GM23338 (cell line): ENCODE results near the gene PPP1CA. TPM values are rescaled to one million over a fixed set of nuclear protein-coding genes. Genes with fewer than 3 reads are reported as not detected.
A peak's percentile ranks its signal among the peaks of the same experiment; 100 is the strongest.

ENCODE experiments used
- ATAC-seq: fragments of 200-7000 bp; cut with Tn5 transposase; 3 replicates; pipeline ENCODE4 v1.9.1; 2020
- DNase-seq: peaks from one replicate; pipeline ENCODE4 v3.0.0-alpha.2; 2015; ENCODE audit warnings: low spot score
- H2AFZ ChIP-seq: fragments of 200-600 bp; sonication (generic); 2 replicates; pipeline ENCODE4 v1.8.0; 2016; ENCODE audit warnings: antibody characterized with exemption, mild to moderate bottlenecking, moderate library complexity
- H3F3A ChIP-seq: fragments of 200-600 bp; sonication (generic); replicated peaks from 2 replicates; pipeline ENCODE4 v1.8.0; 2017; ENCODE audit warnings: antibody characterized with exemption, mixed run types, low read depth
- H3K27ac ChIP-seq: fragments of 200-600 bp; sonication (generic); 2 replicates; pipeline ENCODE4 v1.6.1; 2016; ENCODE audit warnings: low read depth
- H3K27me3 ChIP-seq: fragments of 200-600 bp; sonication (generic); 2 replicates; pipeline ENCODE4 v1.8.0; 2016; ENCODE audit warnings: mild to moderate bottlenecking, mixed run types, moderate library complexity; ENCODE audit not compliant: insufficient read depth
- H3K36me3 ChIP-seq: fragments of 200-600 bp; sonication (generic); 2 replicates; pipeline ENCODE4 v1.8.0; 2016; ENCODE audit warnings: mild to moderate bottlenecking; ENCODE audit not compliant: insufficient read depth
- H3K4me1 ChIP-seq: fragments of 200-600 bp; sonication (generic); 2 replicates; pipeline ENCODE4 v1.8.0; 2016; ENCODE audit warnings: mild to moderate bottlenecking, moderate library complexity; ENCODE audit not compliant: insufficient read depth
- H3K4me2 ChIP-seq: fragments of 200-600 bp; sonication (generic); 2 replicates; pipeline ENCODE4 v1.7.1; 2017; ENCODE audit warnings: mixed run types
- H3K4me3 ChIP-seq: fragments of 200-600 bp; sonication (generic); 2 replicates; pipeline ENCODE4 v1.6.1; 2016; ENCODE audit warnings: mixed run types
- H3K79me2 ChIP-seq: fragments of 200-600 bp; sonication (generic); replicated peaks from 2 replicates; pipeline ENCODE4 v1.8.0; 2017; ENCODE audit warnings: mild to moderate bottlenecking; ENCODE audit not compliant: insufficient read depth
- H3K9me2 ChIP-seq: fragments of 200-600 bp; sonication (generic); 2 replicates; pipeline ENCODE4 v1.8.0; 2017; ENCODE audit not compliant: insufficient read depth
- H4K20me1 ChIP-seq: fragments of 200-600 bp; sonication (generic); replicated peaks from 2 replicates; pipeline ENCODE4 v1.8.0; 2017; ENCODE audit warnings: mild to moderate bottlenecking; ENCODE audit not compliant: insufficient read depth
- H3K27ac Mint-ChIP-seq: 2 replicates; pipeline ENCODE4 v1.8.0; 2020; ENCODE audit warnings: inconsistent platforms, mild to moderate bottlenecking, moderate library complexity, mixed read lengths
- H3K27me3 Mint-ChIP-seq: 3 replicates; pipeline ENCODE4 v1.8.0; 2022; ENCODE audit warnings: low read depth, mild to moderate bottlenecking, moderate library complexity, mixed read lengths, inconsistent platforms; ENCODE audit not compliant: insufficient read depth, poor library complexity
- H3K36me3 Mint-ChIP-seq: 3 replicates; pipeline ENCODE4 v1.8.0; 2021; ENCODE audit warnings: low read depth, mild to moderate bottlenecking, inconsistent platforms, moderate library complexity, mixed read lengths
- H3K4me1 Mint-ChIP-seq: 3 replicates; pipeline ENCODE4 v1.8.0; 2020; ENCODE audit warnings: mild to moderate bottlenecking, inconsistent platforms, mixed read lengths
- H3K4me3 Mint-ChIP-seq: 3 replicates; pipeline ENCODE4 v1.8.0; 2021; ENCODE audit warnings: moderate library complexity, mild to moderate bottlenecking, inconsistent platforms, mixed read lengths
- H3K9me3 Mint-ChIP-seq: 3 replicates; pipeline ENCODE4 v1.8.0; 2020; ENCODE audit warnings: moderate library complexity, mild to moderate bottlenecking, inconsistent platforms, mixed read lengths
- CREB1 ChIP-seq: fragments of 250-450 bp; sonication (Bioruptor Pico); IDR thresholded peaks from 2 replicates; pipeline ENCODE4 v1.5.0; 2020; ENCODE audit warnings: low read depth, mild to moderate bottlenecking, moderate library complexity
- EZH2 ChIP-seq: fragments of 200-600 bp; sonication (generic); IDR thresholded peaks from one replicate; pipeline ENCODE4 v1.8.0; 2017; ENCODE audit warnings: antibody characterized with exemption, mild to moderate bottlenecking, low read depth; ENCODE audit not compliant: unreplicated experiment
- EZH2phosphoT487 ChIP-seq: fragments of 200-600 bp; sonication (generic); IDR thresholded peaks from one replicate; pipeline ENCODE4 v1.8.1; 2018; ENCODE audit warnings: antibody characterized with exemption; ENCODE audit not compliant: unreplicated experiment
- JUNB ChIP-seq: IDR thresholded peaks from one replicate; pipeline ENCODE4 v1.6.1; 2016; ENCODE audit warnings: antibody characterized with exemption; ENCODE audit not compliant: unreplicated experiment
- POLR2AphosphoS5 ChIP-seq: IDR thresholded peaks from 2 replicates; pipeline ENCODE4 v1.6.1; 2016; ENCODE audit warnings: antibody characterized with exemption, low read depth
- STAT1 ChIP-seq: IDR thresholded peaks from one replicate; pipeline ENCODE4 v1.6.1; 2016; ENCODE audit warnings: antibody characterized with exemption; ENCODE audit not compliant: unreplicated experiment
- ZNF331 ChIP-seq: fragments of 250-450 bp; sonication (Bioruptor Pico); IDR thresholded peaks from 2 replicates; pipeline ENCODE4 v1.5.0; 2020; ENCODE audit warnings: low read depth, mild to moderate bottlenecking, moderate library complexity
- polyA plus RNA-seq: library from polyadenylated mRNA; unstranded; fragments of >200 nt; fragmentation: Nextera tagmentation; extraction: Ambion mirVana; gene quantifications from 2 replicates; pipeline ENCODE4 v1.2.1, GENCODE V29; 2016
- total RNA-seq: library from RNA; depleted of rRNA; stranded (reverse); fragments of >200 nt; shearing (Covaris generic); gene quantifications from 2 replicates; pipeline ENCODE4 v1.2.3, GENCODE V29; 2014
- TF ChIP-seq, protein P1 (sequence below): IDR thresholded peaks from one replicate; pipeline ENCODE4 v1.6.1; 2018; ENCODE audit warnings: antibody characterized with exemption; ENCODE audit not compliant: unreplicated experiment
- TF ChIP-seq, protein P2 (sequence below): IDR thresholded peaks from 2 replicates; pipeline ENCODE4 v1.6.1; 2016; ENCODE audit warnings: antibody characterized with exemption

PPP1CA gene
- total and polyA plus RNA-seq, 2 experiments from 2014 or later: 217 to 237 TPM

DNA sequence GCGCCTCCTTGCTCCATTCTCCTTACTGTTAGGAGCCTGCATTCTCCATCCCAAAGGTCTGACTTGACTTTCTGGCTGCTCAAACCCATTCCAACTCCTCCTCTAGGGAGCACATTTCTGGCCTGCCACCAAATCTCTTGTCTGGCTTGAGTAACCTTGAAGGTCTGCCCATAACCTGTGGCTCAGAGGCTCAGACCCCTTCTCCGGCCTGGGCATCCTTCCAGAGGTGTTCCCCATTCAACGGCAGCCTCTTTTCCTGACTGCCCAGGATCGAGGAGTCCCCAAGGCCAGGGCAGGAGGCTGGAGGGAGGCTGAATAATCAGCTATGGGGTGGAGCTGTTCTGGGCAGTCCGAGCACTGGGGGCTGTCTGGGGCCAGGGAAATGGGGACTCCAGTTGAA is 7.7 kb downstream of the PPP1CA start:
- peaks cover 43% of the 10 kb centered on the region for H3K4me1 Mint-ChIP-seq
- no peak for DNase-seq
- Histone ChIP-seq H4K20me1 (no peaks in the 10 kb centered on the region; the same call in 1 of the 2 replicates), H3K4me3 (no peak overlapping the region), H3K4me2 (no peak overlapping the region), H3F3A (0 out of 2 replicates have a peak, but pooled peaks cover 12% of the 10 kb centered on the region), H3K9me2 (no peaks in the 10 kb centered on the region), H3K27me3 (no peaks in the 10 kb centered on the region), H3K36me3 (no peaks in the 10 kb centered on the region), H3K4me1 (peaks cover 14% of the 10 kb centered on the region), H3K27ac (no peak overlapping the region), H3K79me2 (0 out of 2 replicates have a peak, but pooled peaks cover 3% of the 10 kb centered on the region), H2AFZ (no peak overlapping the region)
- no peak for ATAC-seq
- no peaks in the 10 kb centered on the region for H3K9me3 Mint-ChIP-seq
- no peak overlapping the region for H3K27ac Mint-ChIP-seq
- H3K27me3 Mint-ChIP-seq: peaks cover 21% of the 10 kb centered on the region
- TF ChIP-seq CREB1 (no peak), STAT1 (no peak), POLR2AphosphoS5 (no peak), JUNB (no peak)
- TF ChIP-seq, protein P1, sequence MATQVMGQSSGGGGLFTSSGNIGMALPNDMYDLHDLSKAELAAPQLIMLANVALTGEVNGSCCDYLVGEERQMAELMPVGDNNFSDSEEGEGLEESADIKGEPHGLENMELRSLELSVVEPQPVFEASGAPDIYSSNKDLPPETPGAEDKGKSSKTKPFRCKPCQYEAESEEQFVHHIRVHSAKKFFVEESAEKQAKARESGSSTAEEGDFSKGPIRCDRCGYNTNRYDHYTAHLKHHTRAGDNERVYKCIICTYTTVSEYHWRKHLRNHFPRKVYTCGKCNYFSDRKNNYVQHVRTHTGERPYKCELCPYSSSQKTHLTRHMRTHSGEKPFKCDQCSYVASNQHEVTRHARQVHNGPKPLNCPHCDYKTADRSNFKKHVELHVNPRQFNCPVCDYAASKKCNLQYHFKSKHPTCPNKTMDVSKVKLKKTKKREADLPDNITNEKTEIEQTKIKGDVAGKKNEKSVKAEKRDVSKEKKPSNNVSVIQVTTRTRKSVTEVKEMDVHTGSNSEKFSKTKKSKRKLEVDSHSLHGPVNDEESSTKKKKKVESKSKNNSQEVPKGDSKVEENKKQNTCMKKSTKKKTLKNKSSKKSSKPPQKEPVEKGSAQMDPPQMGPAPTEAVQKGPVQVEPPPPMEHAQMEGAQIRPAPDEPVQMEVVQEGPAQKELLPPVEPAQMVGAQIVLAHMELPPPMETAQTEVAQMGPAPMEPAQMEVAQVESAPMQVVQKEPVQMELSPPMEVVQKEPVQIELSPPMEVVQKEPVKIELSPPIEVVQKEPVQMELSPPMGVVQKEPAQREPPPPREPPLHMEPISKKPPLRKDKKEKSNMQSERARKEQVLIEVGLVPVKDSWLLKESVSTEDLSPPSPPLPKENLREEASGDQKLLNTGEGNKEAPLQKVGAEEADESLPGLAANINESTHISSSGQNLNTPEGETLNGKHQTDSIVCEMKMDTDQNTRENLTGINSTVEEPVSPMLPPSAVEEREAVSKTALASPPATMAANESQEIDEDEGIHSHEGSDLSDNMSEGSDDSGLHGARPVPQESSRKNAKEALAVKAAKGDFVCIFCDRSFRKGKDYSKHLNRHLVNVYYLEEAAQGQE: no peak
- TF ChIP-seq, protein P2, sequence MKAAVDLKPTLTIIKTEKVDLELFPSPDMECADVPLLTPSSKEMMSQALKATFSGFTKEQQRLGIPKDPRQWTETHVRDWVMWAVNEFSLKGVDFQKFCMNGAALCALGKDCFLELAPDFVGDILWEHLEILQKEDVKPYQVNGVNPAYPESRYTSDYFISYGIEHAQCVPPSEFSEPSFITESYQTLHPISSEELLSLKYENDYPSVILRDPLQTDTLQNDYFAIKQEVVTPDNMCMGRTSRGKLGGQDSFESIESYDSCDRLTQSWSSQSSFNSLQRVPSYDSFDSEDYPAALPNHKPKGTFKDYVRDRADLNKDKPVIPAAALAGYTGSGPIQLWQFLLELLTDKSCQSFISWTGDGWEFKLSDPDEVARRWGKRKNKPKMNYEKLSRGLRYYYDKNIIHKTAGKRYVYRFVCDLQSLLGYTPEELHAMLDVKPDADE: no peak
- H3K36me3 Mint-ChIP-seq: peaks cover 32% of the 10 kb centered on the region
- no peak overlapping the region for H3K4me3 Mint-ChIP-seq

DNA sequence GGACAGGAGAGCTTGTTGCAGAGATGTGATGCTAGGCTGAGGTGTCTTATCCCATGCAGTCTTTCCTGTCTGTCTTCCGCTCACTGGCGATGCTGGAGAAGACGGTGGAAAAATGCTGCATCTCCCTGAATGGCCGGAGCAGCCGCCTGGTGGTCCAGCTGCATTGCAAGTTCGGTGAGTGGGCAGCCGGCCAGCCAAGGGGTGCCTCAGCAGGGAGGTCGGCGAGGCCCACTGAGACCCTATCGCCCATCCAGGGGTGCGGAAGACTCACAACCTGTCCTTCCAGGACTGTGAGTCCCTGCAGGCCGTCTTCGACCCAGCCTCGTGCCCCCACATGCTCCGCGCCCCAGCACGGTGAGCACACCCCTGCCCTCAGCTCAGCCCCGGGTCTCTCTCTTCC is 8.2 kb downstream of the PPP1CA start:
- Histone ChIP-seq H3K79me2 (0 out of 2 replicates have a peak, but pooled peaks cover 3% of the 10 kb centered on the region), H3K9me2 (no peaks in the 10 kb centered on the region), H3K27me3 (no peaks in the 10 kb centered on the region), H3K27ac (no peak overlapping the region), H2AFZ (no peak overlapping the region), H3K36me3 (no peaks in the 10 kb centered on the region), H3K4me1 (peaks cover 14% of the 10 kb centered on the region), H4K20me1 (no peaks in the 10 kb centered on the region; the same call in 1 of the 2 replicates), H3K4me2 (no peak overlapping the region), H3F3A (0 out of 2 replicates have a peak, but pooled peaks cover 12% of the 10 kb centered on the region), H3K4me3 (no peak overlapping the region)
- no peak for ATAC-seq
- no peak for DNase-seq
- Mint-ChIP-seq H3K27me3 (peaks cover 21% of the 10 kb centered on the region), H3K9me3 (no peaks in the 10 kb centered on the region), H3K36me3 (peaks cover 30% of the 10 kb centered on the region), H3K4me3 (0 out of 3 replicates have a peak overlapping the region, but pooled peaks have one; percentile 90), H3K4me1 (peaks cover 43% of the 10 kb centered on the region), H3K27ac (no peak overlapping the region)
- TF ChIP-seq ZNF331 (no peak), EZH2 (no peak), EZH2phosphoT487 (no peak), STAT1 (no peak)
